Stimulated activated memory B cell treated with anti-CD40 and anti-IgM and Interleukin-4, amounts not matched to agents 10 μg/mL and 1 μg/mL and 100 μg/mL, for 72 hours (primary cell): Measurements from ENCODE around the gene TEDC2.

ENCODE experiments used
- ATAC-seq: fragments of 150-1000 bp; cut with Tn5 transposase; 2 replicates; pipeline ENCODE4 v1.10.0; 2021
- H3K27ac Mint-ChIP-seq: one replicate; pipeline ENCODE4 v1.8.0; 2022; ENCODE audit warnings: mild to moderate bottlenecking, mixed read lengths
- H3K27me3 Mint-ChIP-seq: one replicate; pipeline ENCODE4 v1.8.0; 2022; ENCODE audit warnings: mixed read lengths
- H3K36me3 Mint-ChIP-seq: one replicate; pipeline ENCODE4 v1.8.0; 2022; ENCODE audit warnings: mixed read lengths
- H3K4me1 Mint-ChIP-seq: one replicate; pipeline ENCODE4 v1.8.0; 2022; ENCODE audit warnings: mixed read lengths
- H3K4me3 Mint-ChIP-seq: one replicate; pipeline ENCODE4 v1.8.0; 2022; ENCODE audit warnings: mild to moderate bottlenecking, moderate library complexity, mixed read lengths
- H3K9me3 Mint-ChIP-seq: one replicate; pipeline ENCODE4 v1.8.0; 2022; ENCODE audit warnings: mixed read lengths

TEDC2 gene

GRCh38 chr16:2500918-2501750 is 41.2 kb downstream of the TEDC2 start:
- H3K27ac Mint-ChIP-seq = no peak overlapping the region
- no peak overlapping the region for H3K4me3 Mint-ChIP-seq
- H3K4me1 Mint-ChIP-seq = peaks cover 5% of the 10 kb centered on the region
- peak; percentile 85 for ATAC-seq
- H3K27me3 Mint-ChIP-seq = no peaks in the 10 kb centered on the region
- no peaks in the 10 kb centered on the region for H3K9me3 Mint-ChIP-seq
- peaks cover 10% of the 10 kb centered on the region for H3K36me3 Mint-ChIP-seq

GRCh38 chr16:2501946-2502895 is 42.3 kb downstream of the TEDC2 start:
- Mint-ChIP-seq H3K36me3 (peaks cover 10% of the 10 kb centered on the region), H3K4me3 (no peak overlapping the region), H3K27me3 (no peaks in the 10 kb centered on the region), H3K4me1 (peaks cover 14% of the 10 kb centered on the region), H3K27ac (no peak overlapping the region), H3K9me3 (no peaks in the 10 kb centered on the region)
- ATAC-seq = no peak

- Mint-ChIP-seq H3K27ac (peak overlapping the region; percentile 45), H3K27me3 (no peaks in the 10 kb centered on the region), H3K4me3 (no peak overlapping the region), H3K4me1 (peaks cover 44% of the 10 kb centered on the region), H3K36me3 (no peaks in the 10 kb centered on the region), H3K9me3 (no peaks in the 10 kb centered on the region)
- ATAC-seq = no peak
Measured at GRCh38 chr16:2505695-2506094, 45.8 kb downstream of the TEDC2 start.

- H3K27ac Mint-ChIP-seq = peak overlapping the region; percentile 88
- ATAC-seq = peak; percentile 96
- H3K27me3 Mint-ChIP-seq = no peaks in the 10 kb centered on the region
- H3K9me3 Mint-ChIP-seq = no peaks in the 10 kb centered on the region
- H3K4me1 Mint-ChIP-seq = peaks cover 52% of the 10 kb centered on the region
- no peaks in the 10 kb centered on the region for H3K36me3 Mint-ChIP-seq
- peak overlapping the region; percentile 45 for H3K4me3 Mint-ChIP-seq
Measured at GRCh38 chr16:2507052-2507659, 47.2 kb downstream of the TEDC2 start.

GRCh38 chr16:2507665-2508064 is 47.8 kb downstream of the TEDC2 start:
- ATAC-seq = peak; percentile 37
- H3K27ac Mint-ChIP-seq = peak overlapping the region; percentile 88
- no peaks in the 10 kb centered on the region for H3K36me3 Mint-ChIP-seq
- no peaks in the 10 kb centered on the region for H3K9me3 Mint-ChIP-seq
- no peaks in the 10 kb centered on the region for H3K27me3 Mint-ChIP-seq
- H3K4me1 Mint-ChIP-seq = peaks cover 56% of the 10 kb centered on the region
- no peak overlapping the region for H3K4me3 Mint-ChIP-seq

GRCh38 chr16:2508722-2509400 is 49.0 kb downstream of the TEDC2 start:
- Mint-ChIP-seq H3K9me3 (no peaks in the 10 kb centered on the region), H3K36me3 (no peaks in the 10 kb centered on the region), H3K27ac (peak overlapping the region; percentile 88), H3K4me3 (no peak overlapping the region), H3K4me1 (peaks cover 63% of the 10 kb centered on the region), H3K27me3 (no peaks in the 10 kb centered on the region)
- ATAC-seq = no peak

- no peak for ATAC-seq
- peak overlapping the region; percentile 87 for H3K27ac Mint-ChIP-seq
- peaks cover 82% of the 10 kb centered on the region for H3K4me1 Mint-ChIP-seq
- H3K9me3 Mint-ChIP-seq = no peaks in the 10 kb centered on the region
- H3K36me3 Mint-ChIP-seq = peaks cover 7% of the 10 kb centered on the region
- H3K27me3 Mint-ChIP-seq = no peaks in the 10 kb centered on the region
- H3K4me3 Mint-ChIP-seq = no peak overlapping the region
Measured at GRCh38 chr16:2511128-2511800, 51.4 kb downstream of the TEDC2 start.

GRCh38 chr16:2511996-2512734 is 52.3 kb downstream of the TEDC2 start:
- Mint-ChIP-seq H3K4me3 (peak overlapping the region; percentile 91), H3K9me3 (no peaks in the 10 kb centered on the region), H3K36me3 (peaks cover 15% of the 10 kb centered on the region), H3K4me1 (peaks cover 84% of the 10 kb centered on the region), H3K27me3 (no peaks in the 10 kb centered on the region), H3K27ac (peak overlapping the region; percentile 87)
- no peak for ATAC-seq

GRCh38 chr16:2512735-2513404 is 53.0 kb downstream of the TEDC2 start:
- Mint-ChIP-seq H3K4me3 (peak overlapping the region; percentile 91), H3K9me3 (no peaks in the 10 kb centered on the region), H3K27me3 (no peaks in the 10 kb centered on the region), H3K4me1 (peaks cover 84% of the 10 kb centered on the region), H3K36me3 (peaks cover 15% of the 10 kb centered on the region), H3K27ac (peak overlapping the region; percentile 87)
- ATAC-seq = no peak

GRCh38 chr16:2513405-2514332 is 53.8 kb downstream of the TEDC2 start, which contains the start of gene ATP6V0C:
ATP6V0C (plus strand) TSS chr16:2513952; CDS start chr16:2514104, 152 bp downstream.
- peak; percentile 92 for ATAC-seq
- Mint-ChIP-seq H3K4me1 (peaks cover 84% of the 10 kb centered on the region), H3K4me3 (peak within 1 kb of the TSS; percentile 93), H3K27ac (peak within 1 kb of the TSS; percentile 87), H3K27me3 (no peaks in the 10 kb centered on the region), H3K9me3 (no peaks in the 10 kb centered on the region), H3K36me3 (peaks cover 15% of the 10 kb centered on the region)
